Measurements from ENCODE around the gene EIF3K.
"Not testable (repeated sequence)": the region's sequence is repeated elsewhere in the genome, so short reads cannot be mapped to it uniquely, and the experiment has no call there.

Gene EIF3K

GRCh38 chr19:38596057-38596981 is 22.7 kb upstream of the EIF3K start:
- no peaks in the 10 kb centered on the region for H3K9me3 ChIP-seq (ENCODE audit: control insufficient read depth, insufficient read depth, low read length)
- peaks cover 2% of the 10 kb centered on the region for H3K4me1 ChIP-seq (ENCODE audit: control insufficient read depth, insufficient read depth, low read length)
- no peak overlapping the region for H3K9ac ChIP-seq (ENCODE audit: low read depth, low read length)
- H3K4me3 ChIP-seq (ENCODE audit: low read depth, low read length), result peak overlapping the region; percentile 69
- no peaks in the 10 kb centered on the region for H3K27me3 ChIP-seq (ENCODE audit: control insufficient read depth, insufficient read depth, low read length)
- H3K36me3 ChIP-seq (ENCODE audit: control insufficient read depth, insufficient read depth, low read length), result no peaks in the 10 kb centered on the region

- no peaks in the 10 kb centered on the region for H3K9me3 ChIP-seq (ENCODE audit: control insufficient read depth, insufficient read depth, low read length)
- no peaks in the 10 kb centered on the region for H3K36me3 ChIP-seq (ENCODE audit: control insufficient read depth, insufficient read depth, low read length)
- no peaks in the 10 kb centered on the region for H3K27me3 ChIP-seq (ENCODE audit: control insufficient read depth, insufficient read depth, low read length)
- H3K4me3 ChIP-seq (ENCODE audit: low read depth, low read length), result peak overlapping the region; percentile 69
- H3K9ac ChIP-seq (ENCODE audit: low read depth, low read length), result no peak overlapping the region
- peaks cover 2% of the 10 kb centered on the region for H3K4me1 ChIP-seq (ENCODE audit: control insufficient read depth, insufficient read depth, low read length)
These were observed 21.9 kb upstream of the EIF3K start for GRCh38 chr19:38597075-38597474.

GRCh38 chr19:38599722-38600121 is 19.3 kb upstream of the EIF3K start:
- H3K27me3 ChIP-seq (ENCODE audit: control insufficient read depth, insufficient read depth, low read length), result no peaks in the 10 kb centered on the region
- H3K36me3 ChIP-seq (ENCODE audit: control insufficient read depth, insufficient read depth, low read length), result no peaks in the 10 kb centered on the region
- H3K4me3 ChIP-seq (ENCODE audit: low read depth, low read length), result no peak overlapping the region
- peaks cover 2% of the 10 kb centered on the region for H3K4me1 ChIP-seq (ENCODE audit: control insufficient read depth, insufficient read depth, low read length)
- H3K9ac ChIP-seq (ENCODE audit: low read depth, low read length), result no peak overlapping the region
- no peaks in the 10 kb centered on the region for H3K9me3 ChIP-seq (ENCODE audit: control insufficient read depth, insufficient read depth, low read length)

- H3K27me3 ChIP-seq (ENCODE audit: control insufficient read depth, insufficient read depth, low read length); H3K9ac ChIP-seq (ENCODE audit: low read depth, low read length); H3K4me1 ChIP-seq (ENCODE audit: control insufficient read depth, insufficient read depth, low read length); H3K9me3 ChIP-seq (ENCODE audit: control insufficient read depth, insufficient read depth, low read length); H3K36me3 ChIP-seq (ENCODE audit: control insufficient read depth, insufficient read depth, low read length); H3K4me3 ChIP-seq (ENCODE audit: low read depth, low read length): not testable (repeated sequence)
These were observed 16.1 kb upstream of the EIF3K start for GRCh38 chr19:38602856-38603255.

GRCh38 chr19:38606131-38606530 is 12.9 kb upstream of the EIF3K start:
- no peaks in the 10 kb centered on the region for H3K4me1 ChIP-seq (ENCODE audit: control insufficient read depth, insufficient read depth, low read length)
- no peaks in the 10 kb centered on the region for H3K27me3 ChIP-seq (ENCODE audit: control insufficient read depth, insufficient read depth, low read length)
- H3K9me3 ChIP-seq (ENCODE audit: control insufficient read depth, insufficient read depth, low read length), result no peaks in the 10 kb centered on the region
- peaks cover 3% of the 10 kb centered on the region for H3K36me3 ChIP-seq (ENCODE audit: control insufficient read depth, insufficient read depth, low read length)
- no peak overlapping the region for H3K4me3 ChIP-seq (ENCODE audit: low read depth, low read length)
- no peak overlapping the region for H3K9ac ChIP-seq (ENCODE audit: low read depth, low read length)

GRCh38 chr19:38614289-38614688 is 4.7 kb upstream of the EIF3K start:
- Histone ChIP-seq H3K36me3 (ENCODE audit: control insufficient read depth, insufficient read depth, low read length) (no peaks in the 10 kb centered on the region), H3K4me1 (ENCODE audit: control insufficient read depth, insufficient read depth, low read length) (no peaks in the 10 kb centered on the region), H3K9me3 (ENCODE audit: control insufficient read depth, insufficient read depth, low read length) (no peaks in the 10 kb centered on the region), H3K4me3 (ENCODE audit: low read depth, low read length) (no peak overlapping the region), H3K27me3 (ENCODE audit: control insufficient read depth, insufficient read depth, low read length) (no peaks in the 10 kb centered on the region), H3K9ac (ENCODE audit: low read depth, low read length) (no peak overlapping the region)

- H3K4me3 ChIP-seq (ENCODE audit: low read depth, low read length), result no peak overlapping the region
- no peaks in the 10 kb centered on the region for H3K27me3 ChIP-seq (ENCODE audit: control insufficient read depth, insufficient read depth, low read length)
- peak overlapping the region; percentile 37 for H3K9ac ChIP-seq (ENCODE audit: low read depth, low read length)
- H3K4me1 ChIP-seq (ENCODE audit: control insufficient read depth, insufficient read depth, low read length), result no peaks in the 10 kb centered on the region
- no peaks in the 10 kb centered on the region for H3K9me3 ChIP-seq (ENCODE audit: control insufficient read depth, insufficient read depth, low read length)
- H3K36me3 ChIP-seq (ENCODE audit: control insufficient read depth, insufficient read depth, low read length), result no peaks in the 10 kb centered on the region
These were observed 3.9 kb upstream of the EIF3K start for GRCh38 chr19:38615007-38615581.

- no peak overlapping the region for H3K9ac ChIP-seq (ENCODE audit: low read depth, low read length)
- H3K36me3 ChIP-seq (ENCODE audit: control insufficient read depth, insufficient read depth, low read length), result peaks cover 1% of the 10 kb centered on the region
- H3K4me1 ChIP-seq (ENCODE audit: control insufficient read depth, insufficient read depth, low read length), result no peaks in the 10 kb centered on the region
- no peak overlapping the region for H3K4me3 ChIP-seq (ENCODE audit: low read depth, low read length)
- H3K9me3 ChIP-seq (ENCODE audit: control insufficient read depth, insufficient read depth, low read length), result no peaks in the 10 kb centered on the region
- no peaks in the 10 kb centered on the region for H3K27me3 ChIP-seq (ENCODE audit: control insufficient read depth, insufficient read depth, low read length)
These were observed 2.7 kb upstream of the EIF3K start for GRCh38 chr19:38616265-38616664.

GRCh38 chr19:38617283-38617763 is 1.7 kb upstream of the EIF3K start:
- Histone ChIP-seq H3K36me3 (ENCODE audit: control insufficient read depth, insufficient read depth, low read length) (peaks cover 12% of the 10 kb centered on the region), H3K9ac (ENCODE audit: low read depth, low read length) (peak overlapping the region; percentile 39), H3K9me3 (ENCODE audit: control insufficient read depth, insufficient read depth, low read length) (no peaks in the 10 kb centered on the region), H3K4me1 (ENCODE audit: control insufficient read depth, insufficient read depth, low read length) (no peaks in the 10 kb centered on the region), H3K4me3 (ENCODE audit: low read depth, low read length) (peak overlapping the region; percentile 100), H3K27me3 (ENCODE audit: control insufficient read depth, insufficient read depth, low read length) (no peaks in the 10 kb centered on the region)

GRCh38 chr19:38617764-38618589 is 1.0 kb upstream of the EIF3K start, which contains the start of gene MAP4K1:
TSS of gene MAP4K1 (minus strand) at chr19:38617953. CDS start at chr19:38617895, 58 bp downstream.
- H3K4me3 ChIP-seq (ENCODE audit: low read depth, low read length), result peak within 1 kb of the TSS; percentile 100
- no peaks in the 10 kb centered on the region for H3K27me3 ChIP-seq (ENCODE audit: control insufficient read depth, insufficient read depth, low read length)
- no peaks in the 10 kb centered on the region for H3K4me1 ChIP-seq (ENCODE audit: control insufficient read depth, insufficient read depth, low read length)
- peak within 1 kb of the TSS; percentile 56 for H3K9ac ChIP-seq (ENCODE audit: low read depth, low read length)
- peaks cover 12% of the 10 kb centered on the region for H3K36me3 ChIP-seq (ENCODE audit: control insufficient read depth, insufficient read depth, low read length)
- H3K9me3 ChIP-seq (ENCODE audit: control insufficient read depth, insufficient read depth, low read length), result no peaks in the 10 kb centered on the region

GRCh38 chr19:38619361-38620174 is 580 bp downstream of the EIF3K start:
- Histone ChIP-seq H3K27me3 (ENCODE audit: control insufficient read depth, insufficient read depth, low read length) (no peaks in the 10 kb centered on the region), H3K36me3 (ENCODE audit: control insufficient read depth, insufficient read depth, low read length) (peaks cover 24% of the 10 kb centered on the region), H3K9me3 (ENCODE audit: control insufficient read depth, insufficient read depth, low read length) (no peaks in the 10 kb centered on the region), H3K4me1 (ENCODE audit: control insufficient read depth, insufficient read depth, low read length) (no peaks in the 10 kb centered on the region), H3K4me3 (ENCODE audit: low read depth, low read length) (peak overlapping the region; percentile 100), H3K9ac (ENCODE audit: low read depth, low read length) (peak overlapping the region; percentile 57)

All from iPS-15b (cell line).